BJ (cell line): Measurements from ENCODE around the gene ADSS1. TPM values are rescaled to one million over a fixed set of nuclear protein-coding genes. Genes with fewer than 3 reads are reported as not detected.

Experiments
- CTCF ChIA-PET: fragments of 350-600 bp; formaldehyde crosslinking; extraction: SDS; loops from one replicate; lab custom pipeline; 2021; ENCODE audit warnings: antibody characterized with exemption, inconsistent platforms; lab: Yijun Ruan, JAX
- POLR2A ChIA-PET: fragments of 300-600 bp; sonication (Branson Sonifier 250); formaldehyde crosslinking; extraction: SDS; loops from one replicate; lab custom pipeline; 2021; ENCODE audit warnings: antibody characterized with exemption; lab: Charles Lee
- DNase-seq: peaks from one replicate; pipeline ENCODE4 v3.0.0-alpha.2; 2011; ENCODE audit warnings: low read depth
- H3K27me3 ChIP-seq: 2 replicates; pipeline ENCODE4 v1.6.0; 2011; ENCODE audit warnings: low read length; ENCODE audit not compliant: control insufficient read depth, insufficient read depth
- H3K36me3 ChIP-seq: 2 replicates; pipeline ENCODE4 v1.5.1; 2011; ENCODE audit warnings: low read length; ENCODE audit not compliant: control insufficient read depth, insufficient read depth
- H3K4me3 ChIP-seq: 2 replicates; pipeline ENCODE4 v1.5.1; 2011; ENCODE audit warnings: low read depth, mild to moderate bottlenecking, control low read depth, low read length
- CTCF ChIP-seq: IDR thresholded peaks from 2 replicates; pipeline ENCODE4 v1.5.1; 2011; ENCODE audit warnings: low read depth, mild to moderate bottlenecking, control low read depth, inconsistent platforms, low read length, moderate library complexity; ENCODE audit not compliant: insufficient read depth
- polyA plus RNA-seq: library from polyadenylated mRNA; depleted of rRNA; stranded (reverse); fragments of >200 nt; gene quantifications from 2 replicates; pipeline ENCODE4 v1.2.3, GENCODE V29; 2011

ADSS1 gene
- polyA plus RNA-seq, 1 experiment = 4.5 TPM

- no peak for DNase-seq
- no peaks in the 10 kb centered on the region for H3K27me3 ChIP-seq
- H3K4me3 ChIP-seq = no peak overlapping the region
- peaks cover 44% of the 10 kb centered on the region for H3K36me3 ChIP-seq
- CTCF ChIA-PET = interaction anchor here (0.7 to 1.5 kb wide), 4 partner anchors 9 to 32 kb away, joined by 3 to 6 read pairs (median 3); no protein-coding TSS in a partner anchor
- no peak for TF ChIP-seq CTCF
- POLR2A ChIA-PET = no interaction called here
Measured at GRCh38 chr14:104788873-104789663, 65.0 kb downstream of the ADSS1 start.

- ChIA-PET POLR2A (no interaction called here), CTCF (interaction anchor here (0.7 to 1.5 kb wide), 5 partner anchors 10 to 31 kb away, joined by 3 to 6 read pairs (median 3); no protein-coding TSS in a partner anchor)
- no peak for TF ChIP-seq CTCF
- DNase-seq = no peak
- Histone ChIP-seq H3K27me3 (no peaks in the 10 kb centered on the region), H3K36me3 (peaks cover 40% of the 10 kb centered on the region), H3K4me3 (no peak overlapping the region)
Measured at GRCh38 chr14:104789752-104790743, 66.0 kb downstream of the ADSS1 start.

- ChIA-PET POLR2A (interaction anchor here (0.5 kb wide), 1 partner anchor 35 kb away, joined by 7 read pairs; no protein-coding TSS in a partner anchor), CTCF (interaction anchor here (1.0 to 1.4 kb wide), 4 partner anchors 10 to 140 kb away, joined by 3 to 5 read pairs (median 4); partner anchors contain the start of gene ZBTB42)
- Histone ChIP-seq H3K4me3 (no peak overlapping the region), H3K27me3 (no peaks in the 10 kb centered on the region), H3K36me3 (peaks cover 38% of the 10 kb centered on the region)
- TF ChIP-seq CTCF = no peak
- DNase-seq = no peak
Measured at GRCh38 chr14:104791425-104791824, 67.4 kb downstream of the ADSS1 start.

GRCh38 chr14:104792101-104792884, 68.3 kb downstream of the ADSS1 start:
- Histone ChIP-seq H3K4me3 (no peak overlapping the region), H3K27me3 (no peaks in the 10 kb centered on the region), H3K36me3 (peaks cover 32% of the 10 kb centered on the region)
- no peak for TF ChIP-seq CTCF
- DNase-seq = no peak
- ChIA-PET CTCF (interaction anchor here (1.0 to 1.4 kb wide), 4 partner anchors 9 to 28 kb away, joined by 3 to 7 read pairs (median 4); partner anchors contain the start of gene ZBTB42), POLR2A (interaction anchor here (0.5 kb wide), 1 partner anchor 34 kb away, joined by 7 read pairs; no protein-coding TSS in a partner anchor)
